ENCODE results near the gene CXCL8. TPM values are rescaled to one million over a fixed set of nuclear protein-coding genes. Genes with fewer than 3 reads are reported as not detected.

Gene CXCL8
- total and polyA plus RNA-seq, 9 of the 15 experiments (the other 6 are each of a cell fraction or from before 2014, with no cell fraction given), result 1.6 to 7.7 (median 3.3) TPM

DNA sequence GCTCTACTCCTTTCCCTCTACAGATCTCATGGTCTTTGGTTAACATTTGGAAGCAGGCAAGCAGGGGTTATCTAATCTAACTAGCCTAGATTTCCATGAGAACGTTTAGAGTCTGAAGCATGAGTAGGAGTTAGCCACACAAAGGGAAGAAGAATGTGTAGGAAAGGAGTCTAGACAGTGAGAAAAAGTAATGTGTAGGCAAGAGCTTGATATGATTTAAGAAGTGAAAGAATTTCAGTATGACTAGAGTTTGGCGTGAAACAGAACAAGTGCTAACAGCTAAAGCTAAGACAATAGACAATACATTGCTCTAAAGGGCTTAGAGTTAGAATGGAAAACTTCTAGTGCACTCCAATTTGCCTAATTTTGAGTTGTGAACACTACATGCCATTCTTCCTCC is 10.8 kb downstream of the CXCL8 start:
- H2AFZ ChIP-seq (ENCODE audit: low read depth, low read length), result peak overlapping the region; percentile 52
- H3K9me3 ChIP-seq (replicated peaks; ENCODE audit: control insufficient read depth, insufficient read depth, low read depth, low read length), result no peaks in the 10 kb centered on the region
- TF ChIP-seq, protein P1, sequence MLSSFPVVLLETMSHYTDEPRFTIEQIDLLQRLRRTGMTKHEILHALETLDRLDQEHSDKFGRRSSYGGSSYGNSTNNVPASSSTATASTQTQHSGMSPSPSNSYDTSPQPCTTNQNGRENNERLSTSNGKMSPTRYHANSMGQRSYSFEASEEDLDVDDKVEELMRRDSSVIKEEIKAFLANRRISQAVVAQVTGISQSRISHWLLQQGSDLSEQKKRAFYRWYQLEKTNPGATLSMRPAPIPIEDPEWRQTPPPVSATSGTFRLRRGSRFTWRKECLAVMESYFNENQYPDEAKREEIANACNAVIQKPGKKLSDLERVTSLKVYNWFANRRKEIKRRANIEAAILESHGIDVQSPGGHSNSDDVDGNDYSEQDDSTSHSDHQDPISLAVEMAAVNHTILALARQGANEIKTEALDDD (IDR thresholded peaks at IDR 0.05), result peak; percentile 86
- TF ChIP-seq, protein P2, sequence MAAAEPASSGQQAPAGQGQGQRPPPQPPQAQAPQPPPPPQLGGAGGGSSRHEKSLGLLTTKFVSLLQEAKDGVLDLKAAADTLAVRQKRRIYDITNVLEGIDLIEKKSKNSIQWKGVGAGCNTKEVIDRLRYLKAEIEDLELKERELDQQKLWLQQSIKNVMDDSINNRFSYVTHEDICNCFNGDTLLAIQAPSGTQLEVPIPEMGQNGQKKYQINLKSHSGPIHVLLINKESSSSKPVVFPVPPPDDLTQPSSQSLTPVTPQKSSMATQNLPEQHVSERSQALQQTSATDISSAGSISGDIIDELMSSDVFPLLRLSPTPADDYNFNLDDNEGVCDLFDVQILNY (CRISPR knock-in tag; IDR thresholded peaks at IDR 0.05), result no peak
- no peak for TF ChIP-seq NR3C1 (CRISPR knock-in tag; IDR thresholded peaks at IDR 0.05)
- FAIRE-seq (no peak), DNase-seq (ENCODE audit: extremely low read depth in 1 of 4, low spot score in 3 of 4) (no peak), ATAC-seq (peak; percentile 20; the same call in 1 of the 3 replicates)
- CTCF ChIA-PET (ENCODE audit: low intra/inter-chr PET ratio), result no interaction called here
- no peak overlapping the region for H3K9ac ChIP-seq (ENCODE audit: insufficient read depth in 1 of 2, low read depth in 2 of 2, low read length in 2 of 2)
- POLR2A ChIA-PET, result interaction anchor here (2.4 kb wide), 1 partner anchor 12 kb away, joined by 8 read pairs; no protein-coding TSS in a partner anchor
- H3K4me3 ChIP-seq, result no peak overlapping the region
- no peaks in the 10 kb centered on the region for H3K9me1 ChIP-seq (ENCODE audit: control insufficient read depth, insufficient read depth, low read length)
- no peaks in the 10 kb centered on the region for H3K36me3 ChIP-seq (ENCODE audit: control insufficient read depth, insufficient read depth, low read length)
- no peak overlapping the region for H3K27ac ChIP-seq (ENCODE audit: extremely low read depth, low read depth, low read length)
- H3K4me2 ChIP-seq (ENCODE audit: insufficient read depth, low read length), result no peak overlapping the region
- no peaks in the 10 kb centered on the region for H3K27me3 ChIP-seq (ENCODE audit: control insufficient read depth in 2 of 2, insufficient read depth in 2 of 2, low read length in 2 of 2)
- WGBS (ENCODE audit: insufficient coverage, low coverage, missing lambda C conversion rate), result 21% methylated on average over 2 of the region's 2 CpGs
- H3K79me2 ChIP-seq (ENCODE audit: control insufficient read depth, insufficient read depth, low read length), result no peaks in the 10 kb centered on the region
- intact Hi-C loops (cut with micrococcal nuclease), result no loop called here
- in situ Hi-C loops (cut with MboI), result no loop called here
- no TSS peak for BruUV-seq (replicated peaks)
- peaks cover 0 to 6% of the 10 kb centered on the region in 2 experiments; a peak in 1 of 5 replicates for H3K4me1 ChIP-seq (replicated peaks in 1 of 2; ENCODE audit: control insufficient read depth in 2 of 2, insufficient read depth in 2 of 2, low read length in 2 of 2)
- H4K20me1 ChIP-seq (replicated peaks; ENCODE audit: control insufficient read depth, insufficient read depth, low read length), result no peaks in the 10 kb centered on the region

DNA sequence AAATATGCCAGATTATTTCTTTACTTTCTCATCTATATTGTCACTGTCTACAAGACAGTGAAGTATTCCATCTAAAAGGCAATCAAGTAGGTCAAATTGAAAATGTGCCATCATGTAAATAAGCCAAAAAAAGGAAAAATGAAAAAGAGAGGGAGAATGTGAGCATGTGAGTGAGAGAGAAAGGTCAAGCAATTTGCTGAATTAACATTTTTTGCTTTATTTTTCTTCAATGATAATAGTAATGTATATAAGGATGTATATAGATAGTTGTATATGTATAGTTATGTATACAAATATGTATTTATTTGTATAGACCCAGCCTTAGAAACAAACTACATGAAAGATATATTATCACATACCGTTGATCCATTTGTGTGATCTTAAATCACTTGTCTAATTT is 11.5 kb downstream of the CXCL8 start:
- H3K4me3 ChIP-seq, result no peak overlapping the region
- CTCF ChIA-PET (ENCODE audit: low intra/inter-chr PET ratio), result no interaction called here
- DNase-seq (ENCODE audit: extremely low read depth in 1 of 4, low spot score in 3 of 4) (no peak), ATAC-seq (no peak), FAIRE-seq (no peak)
- H3K9me1 ChIP-seq (ENCODE audit: control insufficient read depth, insufficient read depth, low read length), result no peaks in the 10 kb centered on the region
- no TSS peak for BruUV-seq (replicated peaks)
- POLR2A ChIA-PET, result no interaction called here
- no peaks in the 10 kb centered on the region for H3K27me3 ChIP-seq (ENCODE audit: control insufficient read depth in 2 of 2, insufficient read depth in 2 of 2, low read length in 2 of 2)
- H3K36me3 ChIP-seq (ENCODE audit: control insufficient read depth, insufficient read depth, low read length), result no peaks in the 10 kb centered on the region
- H2AFZ ChIP-seq (ENCODE audit: low read depth, low read length), result no peak overlapping the region
- no peak for TF ChIP-seq ZNF780A (CRISPR knock-in tag; IDR thresholded peaks at IDR 0.05)
- peak; percentile 86 for TF ChIP-seq ZNF316 (IDR thresholded peaks at IDR 0.05)
- TF ChIP-seq, protein P3, sequence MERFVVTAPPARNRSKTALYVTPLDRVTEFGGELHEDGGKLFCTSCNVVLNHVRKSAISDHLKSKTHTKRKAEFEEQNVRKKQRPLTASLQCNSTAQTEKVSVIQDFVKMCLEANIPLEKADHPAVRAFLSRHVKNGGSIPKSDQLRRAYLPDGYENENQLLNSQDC (CRISPR knock-in tag; IDR thresholded peaks at IDR 0.05), result no peak
- TF ChIP-seq MAFK (IDR thresholded peaks at IDR 0.05; ENCODE audit: low read length), result peak; percentile 57; the same call in 1 of the 2 replicates
- no peak for TF ChIP-seq KDM4B (IDR thresholded peaks at IDR 0.05; ENCODE audit: borderline replicate concordance in 2 of 2, low read depth in 1 of 2)
- peak; percentile 62 for TF ChIP-seq MAFF (IDR thresholded peaks at IDR 0.05; ENCODE audit: low read length)
- no peak for TF ChIP-seq TEAD1 (CRISPR knock-in tag; IDR thresholded peaks at IDR 0.05)
- TF ChIP-seq MAFG (tag; conservative IDR thresholded peaks at IDR 0.05), result 0 out of 2 replicates have a peak, but pooled peaks have one; percentile 45
- TF ChIP-seq TBP (optimal IDR thresholded peaks at IDR 0.05; ENCODE audit: low read depth, low read length), result no peak
- peak; percentile 76 for TF ChIP-seq C11orf30 (IDR thresholded peaks at IDR 0.05; ENCODE audit: low read depth)
- H4K20me1 ChIP-seq (replicated peaks; ENCODE audit: control insufficient read depth, insufficient read depth, low read length), result no peaks in the 10 kb centered on the region
- no peaks in the 10 kb centered on the region for H3K79me2 ChIP-seq (ENCODE audit: control insufficient read depth, insufficient read depth, low read length)
- H3K4me1 ChIP-seq (replicated peaks in 1 of 2; ENCODE audit: control insufficient read depth in 2 of 2, insufficient read depth in 2 of 2, low read length in 2 of 2), result peaks cover 0 to 6% of the 10 kb centered on the region in 2 experiments; a peak in 1 of 5 replicates
- 92% methylated on average over 1 of the region's 1 CpG for WGBS (ENCODE audit: insufficient coverage, low coverage, missing lambda C conversion rate)
- no peak overlapping the region for H3K9ac ChIP-seq (ENCODE audit: insufficient read depth in 1 of 2, low read depth in 2 of 2, low read length in 2 of 2)
- in situ Hi-C loops (cut with MboI), result no loop called here
- no peak overlapping the region for H3K27ac ChIP-seq (ENCODE audit: extremely low read depth, low read depth, low read length)
- intact Hi-C loops (cut with micrococcal nuclease), result no loop called here
- no peak overlapping the region for H3K4me2 ChIP-seq (ENCODE audit: insufficient read depth, low read length)
- H3K9me3 ChIP-seq (replicated peaks; ENCODE audit: control insufficient read depth, insufficient read depth, low read depth, low read length), result no peaks in the 10 kb centered on the region
